HepG2 (cell line): Measurements from ENCODE around the gene IPPK. TPM values are rescaled to one million over a fixed set of nuclear protein-coding genes. Genes with fewer than 3 reads are reported as not detected.
A peak's percentile ranks its signal among the peaks of the same experiment; 100 is the strongest.

Experiments
- BORCS8-MEF2B ChIP-seq: sonication (generic); formaldehyde crosslinking; IDR thresholded peaks from 2 replicates; pipeline ENCODE4 v1.8.0; 2022; ENCODE audit warnings: mild to moderate bottlenecking, missing genetic modification reagents
- ERF ChIP-seq: IDR thresholded peaks from 2 replicates; pipeline ENCODE4 v1.6.1; 2018; ENCODE audit warnings: missing biosample characterization, missing genetic modification reagents
- ESRRA ChIP-seq: sonication (generic); formaldehyde crosslinking; IDR thresholded peaks from 2 replicates; pipeline ENCODE4 v1.5.1; 2020; ENCODE audit warnings: mild to moderate bottlenecking, low read depth, missing genetic modification reagents
- FOXO1 ChIP-seq: sonication (generic); formaldehyde crosslinking; IDR thresholded peaks from 2 replicates; pipeline ENCODE4 v1.4.0; 2020; ENCODE audit warnings: missing genetic modification reagents
- GATAD2A ChIP-seq: IDR thresholded peaks from 2 replicates; pipeline ENCODE4 v1.6.1; 2016
- HMG20B ChIP-seq: conservative IDR thresholded peaks from 2 replicates; pipeline ENCODE4 v1.6.1; 2016; ENCODE audit warnings: missing genetic modification reagents, missing compliant biosample characterization
- MTA1 ChIP-seq: sonication (generic); formaldehyde crosslinking; IDR thresholded peaks from 2 replicates; pipeline ENCODE4 v1.4.0; 2020; ENCODE audit warnings: missing genetic modification reagents, mild to moderate bottlenecking, borderline replicate concordance
- NCOA2 ChIP-seq: sonication (generic); formaldehyde crosslinking; IDR thresholded peaks from 2 replicates; pipeline ENCODE4 v1.8.0; 2022; ENCODE audit warnings: inconsistent platforms
- NPAS2 ChIP-seq: sonication (generic); formaldehyde crosslinking; IDR thresholded peaks from 2 replicates; pipeline ENCODE4 v1.8.0; 2022; ENCODE audit warnings: mild to moderate bottlenecking, missing genetic modification reagents, borderline replicate concordance
- RARA ChIP-seq: IDR thresholded peaks from 2 replicates; pipeline ENCODE4 v1.6.1; 2016; ENCODE audit warnings: missing genetic modification reagents, missing compliant biosample characterization
- TCF7 ChIP-seq: sonication (generic); IDR thresholded peaks from 2 replicates; pipeline ENCODE4 v1.6.1; 2016; ENCODE audit warnings: antibody characterized with exemption, low read depth
- ZBTB10 ChIP-seq: sonication (generic); formaldehyde crosslinking; IDR thresholded peaks from 2 replicates; pipeline ENCODE4 v1.4.0; 2020; ENCODE audit warnings: missing genetic modification reagents, borderline replicate concordance
- ZBTB7B ChIP-seq: sonication (generic); formaldehyde crosslinking; IDR thresholded peaks from 2 replicates; pipeline ENCODE4 v1.4.0; 2020; ENCODE audit warnings: missing genetic modification reagents
- ZFP36 ChIP-seq: fragments of 150-350 bp; IDR thresholded peaks from 2 replicates; pipeline ENCODE4 v1.6.1; 2018; ENCODE audit warnings: borderline replicate concordance, low read length, low read depth; ENCODE audit not compliant: partially characterized antibody
- ZFP62 ChIP-seq: sonication (generic); formaldehyde crosslinking; IDR thresholded peaks from 2 replicates; pipeline ENCODE4 v1.4.0; 2020; ENCODE audit warnings: missing genetic modification reagents
- ZNF18 ChIP-seq: sonication (generic); formaldehyde crosslinking; IDR thresholded peaks from 2 replicates; pipeline ENCODE4 v1.8.0; 2022; ENCODE audit warnings: mild to moderate bottlenecking, missing genetic modification reagents; ENCODE audit not compliant: insufficient replicate concordance
- ZNF280B ChIP-seq: sonication (generic); formaldehyde crosslinking; IDR thresholded peaks from 2 replicates; pipeline ENCODE4 v1.5.0; 2020; ENCODE audit warnings: missing genetic modification reagents, mild to moderate bottlenecking, borderline replicate concordance
- ZNF501 ChIP-seq: sonication (generic); formaldehyde crosslinking; IDR thresholded peaks from 2 replicates; pipeline ENCODE4 v1.5.1; 2020; ENCODE audit warnings: mild to moderate bottlenecking, moderate library complexity, missing genetic modification reagents
- ZNF773 ChIP-seq: sonication (generic); formaldehyde crosslinking; IDR thresholded peaks from 2 replicates; pipeline ENCODE4 v1.4.0; 2020; ENCODE audit warnings: missing genetic modification reagents, borderline replicate concordance
- ZNF83 ChIP-seq: sonication (generic); formaldehyde crosslinking; IDR thresholded peaks from 2 replicates; pipeline ENCODE4 v1.4.0; 2020; ENCODE audit warnings: missing genetic modification reagents, mild to moderate bottlenecking, borderline replicate concordance
- polyA plus RNA-seq, 8 experiments: library from polyadenylated mRNA; depleted of rRNA in 3 of 8; stranded (reverse) in 7 of 8; unstranded in 1 of 8; fragments of >200 nt; fragmentation: Illumina TruSeq in 4 of 8; extraction: Trizol in 4 of 8; gene quantifications; 2 replicates each; pipeline versions ENCODE4 v1.2.1 to v1.2.3, GENCODE V29; 2011 to 2016; ENCODE audit warnings: low read depth in 4 of 8, missing spikeins in 1 of 8, mixed read lengths in 1 of 8; ENCODE audit not compliant: insufficient read depth in 1 of 8
- total RNA-seq, 5 experiments: library from RNA; depleted of rRNA; stranded (reverse); fragments of >200 nt; fragmentation: Illumina TruSeq; extraction: Trizol; gene quantifications; 2 replicates each; pipeline ENCODE4 v1.2.3, GENCODE V29; 2016; ENCODE audit warnings: low read depth in 1 of 5
- TF ChIP-seq, protein P1 (sequence below): sonication (generic); formaldehyde crosslinking; IDR thresholded peaks from 2 replicates; pipeline ENCODE4 v1.8.1; 2023; ENCODE audit warnings: mild to moderate bottlenecking, moderate library complexity, missing genetic modification reagents
- TF ChIP-seq, protein P2 (sequence below): sonication (generic); formaldehyde crosslinking; conservative IDR thresholded peaks from 2 replicates; pipeline ENCODE4 v1.4.0; 2020; ENCODE audit warnings: missing genetic modification reagents

Gene IPPK
- total and polyA plus RNA-seq, 2 of the 13 experiments (the other 11 are each of a cell fraction or from before 2014, with no cell fraction given): 9.9 to 14.1 TPM

DNA sequence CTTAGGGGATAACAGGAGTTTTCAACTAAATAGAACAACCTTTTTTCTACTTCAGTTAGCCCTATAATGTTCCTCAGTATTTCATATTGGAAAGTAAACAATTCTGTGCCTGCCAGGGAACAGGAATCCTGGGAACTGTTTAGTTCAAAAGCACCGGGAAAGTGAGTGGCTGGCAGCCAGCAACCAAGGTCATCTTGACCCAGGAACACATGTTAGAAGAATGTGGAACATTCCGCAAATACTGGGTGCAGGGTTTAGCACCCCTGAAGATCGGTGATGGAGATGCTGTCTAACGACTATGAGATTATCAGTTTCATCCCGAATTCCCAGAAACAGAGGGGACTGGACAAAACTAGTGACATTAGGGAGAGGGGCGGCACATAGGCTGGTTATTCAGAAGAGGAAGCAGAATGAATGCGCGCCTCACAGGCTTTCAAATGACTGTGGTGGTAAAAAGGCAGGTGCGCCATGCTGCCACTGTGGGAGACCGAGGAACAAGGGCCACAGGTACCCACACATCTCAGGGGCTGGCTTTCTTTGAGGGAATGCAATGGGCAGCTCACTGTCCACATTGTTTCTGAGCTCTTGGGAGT lies 51.2 kb downstream of the IPPK start (continued):
- TF ChIP-seq ZBTB10 (CRISPR knock-in tag) (0 out of 2 replicates have a peak, but pooled peaks have one; percentile 54), ZNF501 (CRISPR knock-in tag) (no peak), FOXO1 (CRISPR knock-in tag) (peak; percentile 12; the same call in 1 of the 2 replicates), NCOA2 (peak; percentile 46; the same call in 1 of the 2 replicates), ZNF773 (no peak), NPAS2 (CRISPR knock-in tag) (no peak), ZFP62 (CRISPR knock-in tag) (no peak), BORCS8-MEF2B (no peak), HMG20B (CRISPR knock-in tag) (no peak), RARA (CRISPR knock-in tag) (peak; percentile 72), MTA1 (no peak), TCF7 (peak; percentile 60; the same call in 1 of the 2 replicates), ZFP36 (no peak), ESRRA (CRISPR knock-in tag) (0 out of 2 replicates have a peak, but pooled peaks have one; percentile 60), GATAD2A (CRISPR knock-in tag) (peak; percentile 70), ZNF18 (peak; percentile 38), ZNF83 (no peak), ZNF280B (CRISPR knock-in tag) (no peak), ZBTB7B (CRISPR knock-in tag) (no peak), ERF (CRISPR knock-in tag) (0 out of 2 replicates have a peak, but pooled peaks have one; percentile 43)
- TF ChIP-seq, protein P1, sequence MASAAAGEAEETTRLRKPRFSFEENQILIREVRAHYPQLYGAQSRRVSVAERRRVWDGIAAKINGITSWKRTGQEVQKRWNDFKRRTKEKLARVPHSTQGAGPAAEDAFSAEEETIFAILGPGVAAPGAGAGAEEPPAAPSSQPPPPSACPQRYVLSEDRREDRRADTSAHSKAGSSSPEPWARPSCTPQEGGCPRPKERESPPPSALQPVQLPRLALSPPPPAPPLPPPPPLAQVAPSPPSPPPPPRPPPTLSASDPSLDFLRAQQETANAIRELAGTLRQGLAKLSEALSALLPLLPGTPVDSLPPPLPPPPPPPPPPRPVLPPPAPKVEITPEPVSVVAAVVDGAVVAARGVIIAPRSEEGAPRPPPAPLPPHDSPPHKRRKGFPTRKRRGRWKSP (CRISPR knock-in tag): no peak
- TF ChIP-seq, protein P2, sequence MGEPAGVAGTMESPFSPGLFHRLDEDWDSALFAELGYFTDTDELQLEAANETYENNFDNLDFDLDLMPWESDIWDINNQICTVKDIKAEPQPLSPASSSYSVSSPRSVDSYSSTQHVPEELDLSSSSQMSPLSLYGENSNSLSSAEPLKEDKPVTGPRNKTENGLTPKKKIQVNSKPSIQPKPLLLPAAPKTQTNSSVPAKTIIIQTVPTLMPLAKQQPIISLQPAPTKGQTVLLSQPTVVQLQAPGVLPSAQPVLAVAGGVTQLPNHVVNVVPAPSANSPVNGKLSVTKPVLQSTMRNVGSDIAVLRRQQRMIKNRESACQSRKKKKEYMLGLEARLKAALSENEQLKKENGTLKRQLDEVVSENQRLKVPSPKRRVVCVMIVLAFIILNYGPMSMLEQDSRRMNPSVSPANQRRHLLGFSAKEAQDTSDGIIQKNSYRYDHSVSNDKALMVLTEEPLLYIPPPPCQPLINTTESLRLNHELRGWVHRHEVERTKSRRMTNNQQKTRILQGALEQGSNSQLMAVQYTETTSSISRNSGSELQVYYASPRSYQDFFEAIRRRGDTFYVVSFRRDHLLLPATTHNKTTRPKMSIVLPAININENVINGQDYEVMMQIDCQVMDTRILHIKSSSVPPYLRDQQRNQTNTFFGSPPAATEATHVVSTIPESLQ (CRISPR knock-in tag): no peak
